Aorta (tissue), 5 donors: Measurements from ENCODE around the gene CPNE1. TPM values are rescaled to one million over a fixed set of nuclear protein-coding genes. Genes with fewer than 3 reads are reported as not detected.
A peak's percentile ranks its signal among the peaks of the same experiment; 100 is the strongest.
"Not testable (repeated sequence)": the region's sequence is repeated elsewhere in the genome, so short reads cannot be mapped to it uniquely, and the experiment has no call there.

ENCODE experiments used
- ATAC-seq: fragments of 200-7000 bp; cut with Tn5 transposase; one replicate; pipeline ENCODE4 v1.9.1; 2022; ENCODE audit warnings: moderate library complexity; ENCODE audit not compliant: low FRiP score
- DNase-seq, 2 donors: peaks; one replicate each; pipeline ENCODE4 v3.0.0-alpha.2; 2020
- H3K27ac ChIP-seq, 2 donors: one replicate each; pipeline ENCODE4 v1.5.1; 2013; ENCODE audit warnings: low read length in 2 of 2, mild to moderate bottlenecking in 2 of 2, moderate library complexity in 2 of 2, control low read depth in 1 of 2, inconsistent platforms in 1 of 2, low read depth in 1 of 2
- H3K27me3 ChIP-seq, 2 donors: one replicate each; pipeline ENCODE4 v1.6.1; 2013; ENCODE audit warnings: control low read depth in 1 of 2, low read length in 1 of 2, mild to moderate bottlenecking in 1 of 2, moderate library complexity in 1 of 2; ENCODE audit not compliant: insufficient read depth in 2 of 2, control insufficient read depth in 1 of 2
- H3K36me3 ChIP-seq, 2 donors: one replicate each; pipeline ENCODE4 v1.6.1; 2013; ENCODE audit warnings: control low read depth in 1 of 2, low read length in 1 of 2, mild to moderate bottlenecking in 1 of 2; ENCODE audit not compliant: insufficient read depth in 2 of 2, control insufficient read depth in 1 of 2
- H3K4me1 ChIP-seq, 2 donors: one replicate each; pipeline ENCODE4 v1.6.1; 2013; ENCODE audit warnings: low read length in 2 of 2, control low read depth in 1 of 2, mild to moderate bottlenecking in 1 of 2, moderate library complexity in 1 of 2; ENCODE audit not compliant: insufficient read depth in 2 of 2, control insufficient read depth in 1 of 2
- H3K4me3 ChIP-seq, 2 donors: one replicate each; pipeline ENCODE4 v1.5.1; 2013; ENCODE audit warnings: low read length in 2 of 2, control low read depth in 1 of 2, mild to moderate bottlenecking in 1 of 2
- H3K9me3 ChIP-seq: one replicate; pipeline ENCODE4 v1.6.1; 2013; ENCODE audit warnings: mild to moderate bottlenecking, low read length; ENCODE audit not compliant: control insufficient read depth
- WGBS, 2 donors: extraction: QIAGEN DNeasy Blood & Tissue Kit; methylation state at CpG; one replicate each; pipeline ENCODE4 v1.1.7; 2013; 5-methylcytosine and 5-hydroxymethylcytosine counted together
- intact Hi-C, 2 donors: fragments of 100-400 bp; cut with DNase I; formaldehyde crosslinking; loops; one replicate each; pipeline versions ENCODE4 v1.14.2 to v1.15.0; 2022
- polyA plus RNA-seq, 2 donors: library from polyadenylated mRNA; stranded (reverse); fragments of 200-250 nt; gene quantifications; one replicate each; pipeline ENCODE4 v1.2.3, GENCODE V29; 2013
- total RNA-seq, 2 donors: library from RNA; stranded (reverse); fragmentation: NEBNext Ultra II Directional; extraction: Animal tissue kit (Norgen Biotek cat#: 25700); gene quantifications; one replicate each; pipeline ENCODE4 v1.2.1, GENCODE V29; 2021
- donor health status: healthy with polysubstance abuse.
- donor health status: Bipolar disorder and iron deficiency.
- donor health status: DM: no; HTN: no; CAD: no.
- donor health status: DM: no; HTN: no; CAD: no.
- donor health status: DM: yes; HTN: yes; CAD: no.

CPNE1 gene
- total and polyA plus RNA-seq, 4 donors = 79.0 to 265 (median 190) TPM

GRCh38 chr20:35699127-35699956 lies 34.6 kb upstream of the CPNE1 start, which contains the start of the genes NFS1 and ROMO1:
TSS of gene NFS1 (minus strand) at chr20:35699352. CDS start at chr20:35699288, 64 bp downstream.
TSS of gene ROMO1 (plus strand) at chr20:35699405. CDS start at chr20:35699633, 228 bp downstream.
- H3K27me3 ChIP-seq = no peaks in the 10 kb centered on the region
- peak; percentile 90 to 96 for DNase-seq
- H3K4me3 ChIP-seq = peak within 1 kb of the TSS; percentile 61 to 70
- H3K36me3 ChIP-seq = no peaks in the 10 kb centered on the region
- 0% methylated on average over 66 to 81 of the region's 81 CpGs for WGBS, 2 donors
- peaks cover 0 to 5% of the 10 kb centered on the region in 2 donors for H3K4me1 ChIP-seq
- ATAC-seq = peak; percentile 94
- peak within 1 kb of the TSS in 1 of 2 donors; percentile 90 for H3K27ac ChIP-seq
- intact Hi-C loops = loop anchor here in 1 of 2 donors (10.0 kb wide), 1 partner anchor 235 kb away; no protein-coding TSS in a partner anchor
- no peaks in the 10 kb centered on the region for H3K9me3 ChIP-seq

- Histone ChIP-seq H3K27me3 (no peaks in the 10 kb centered on the region), H3K36me3 (no peaks in the 10 kb centered on the region), H3K27ac (peak overlapping the region in 1 of 2 donors; percentile 46), H3K9me3 (no peaks in the 10 kb centered on the region), H3K4me3 (peak overlapping the region; percentile 61 to 70), H3K4me1 (peaks cover 0 to 5% of the 10 kb centered on the region in 2 donors)
- 3% methylated on average over 37 of the region's 37 CpGs for WGBS, 2 donors
- ATAC-seq (peak; percentile 11), DNase-seq (peak in 1 of 2 donors; percentile 56)
- intact Hi-C loops = loop anchor here in 1 of 2 donors (10.0 kb wide), 1 partner anchor 234 kb away; no protein-coding TSS in a partner anchor
These were observed 33.8 kb upstream of the CPNE1 start for GRCh38 chr20:35698298-35699126.

- H3K9me3 ChIP-seq = no peaks in the 10 kb centered on the region
- no peaks in the 10 kb centered on the region for H3K27me3 ChIP-seq
- ATAC-seq (no peak), DNase-seq (peak in 1 of 2 donors; percentile 25)
- 66 to 68% methylated on average over 9 of the region's 9 CpGs for WGBS, 2 donors
- no peak overlapping the region for H3K4me3 ChIP-seq
- H3K4me1 ChIP-seq = peaks cover 0 to 5% of the 10 kb centered on the region in 2 donors
- intact Hi-C loops = loop anchor here in 1 of 2 donors (10.0 kb wide), 1 partner anchor 233 kb away; no protein-coding TSS in a partner anchor
- H3K27ac ChIP-seq = peak overlapping the region in 1 of 2 donors; percentile 17
- H3K36me3 ChIP-seq = no peaks in the 10 kb centered on the region
These were observed 33.1 kb upstream of the CPNE1 start for GRCh38 chr20:35697696-35698297.

- intact Hi-C loops = loop anchor here in 1 of 2 donors (10.0 kb wide), 1 partner anchor 231 kb away; no protein-coding TSS in a partner anchor
- Histone ChIP-seq H3K27me3 (no peaks in the 10 kb centered on the region), H3K4me3 (no peak overlapping the region), H3K27ac (no peak overlapping the region), H3K4me1 (peaks cover 0 to 5% of the 10 kb centered on the region in 2 donors), H3K9me3 (no peaks in the 10 kb centered on the region), H3K36me3 (no peaks in the 10 kb centered on the region)
- 82 to 85% methylated on average over 4 of the region's 4 CpGs for WGBS, 2 donors
- DNase-seq (peak in 1 of 2 donors; percentile 8), ATAC-seq (no peak)
These were observed 31.3 kb upstream of the CPNE1 start for GRCh38 chr20:35695978-35696377.

GRCh38 chr20:35695245-35695749 lies 30.6 kb upstream of the CPNE1 start:
- H3K27me3 ChIP-seq = no peaks in the 10 kb centered on the region
- intact Hi-C loops = loop anchor here in 1 of 2 donors (10.0 kb wide), 1 partner anchor 230 kb away; no protein-coding TSS in a partner anchor
- WGBS, 2 donors = 78 to 86% methylated on average over 2 of the region's 2 CpGs
- no peak overlapping the region for H3K27ac ChIP-seq
- no peak for ATAC-seq
- DNase-seq = peak in 1 of 2 donors; percentile 9
- peaks cover 0 to under 1% of the 10 kb centered on the region in 2 donors for H3K36me3 ChIP-seq
- H3K4me1 ChIP-seq = peaks cover 0 to 5% of the 10 kb centered on the region in 2 donors
- H3K9me3 ChIP-seq = no peaks in the 10 kb centered on the region
- no peak overlapping the region for H3K4me3 ChIP-seq

- intact Hi-C loops = loop anchor here in 1 of 2 donors (10.0 kb wide), 1 partner anchor 225 kb away; no protein-coding TSS in a partner anchor
- no peak for ATAC-seq
- no peaks in the 10 kb centered on the region for H3K4me1 ChIP-seq
- H3K4me3 ChIP-seq = no peak overlapping the region
- H3K9me3 ChIP-seq = no peaks in the 10 kb centered on the region
- DNase-seq = peak in 1 of 2 donors; percentile 42
- H3K27me3 ChIP-seq = no peaks in the 10 kb centered on the region
- no peak overlapping the region for H3K27ac ChIP-seq
- H3K36me3 ChIP-seq = peaks cover 3 to 4% of the 10 kb centered on the region in 2 donors
- 82 to 85% methylated on average over 4 of the region's 4 CpGs for WGBS, 2 donors
These were observed 25.6 kb upstream of the CPNE1 start for GRCh38 chr20:35690265-35690664.

- H3K27me3 ChIP-seq, H3K36me3 ChIP-seq, H3K4me3 ChIP-seq, H3K9me3 ChIP-seq, H3K27ac ChIP-seq, intact Hi-C loops, ATAC-seq, H3K4me1 ChIP-seq: not testable (repeated sequence)
- peak in 1 of 2 donors; percentile 54 for DNase-seq
- 89 to 90% methylated on average over 11 of the region's 11 CpGs for WGBS, 2 donors
These were observed 22.2 kb upstream of the CPNE1 start for GRCh38 chr20:35686872-35687271.

GRCh38 chr20:35685368-35685767 lies 20.7 kb upstream of the CPNE1 start:
- ATAC-seq, H3K4me1 ChIP-seq, H3K4me3 ChIP-seq, DNase-seq, H3K9me3 ChIP-seq, intact Hi-C loops, H3K27ac ChIP-seq, H3K36me3 ChIP-seq, H3K27me3 ChIP-seq: not testable (repeated sequence)
- WGBS, 2 donors = 95 to 97% methylated on average over 9 of the region's 9 CpGs
